Nucleus accumbens (tissue), 56 donors: ENCODE data around the gene SGSM1.
"Not testable (repeated sequence)": the region's sequence is repeated elsewhere in the genome, so short reads cannot be mapped to it uniquely, and the experiment has no call there.

Experiments used
- DNase-seq, 56 donors: peaks; one replicate each; lab custom pipeline; 2025; lab: John Stamatoyannopoulos, UW

Gene SGSM1

DNA sequence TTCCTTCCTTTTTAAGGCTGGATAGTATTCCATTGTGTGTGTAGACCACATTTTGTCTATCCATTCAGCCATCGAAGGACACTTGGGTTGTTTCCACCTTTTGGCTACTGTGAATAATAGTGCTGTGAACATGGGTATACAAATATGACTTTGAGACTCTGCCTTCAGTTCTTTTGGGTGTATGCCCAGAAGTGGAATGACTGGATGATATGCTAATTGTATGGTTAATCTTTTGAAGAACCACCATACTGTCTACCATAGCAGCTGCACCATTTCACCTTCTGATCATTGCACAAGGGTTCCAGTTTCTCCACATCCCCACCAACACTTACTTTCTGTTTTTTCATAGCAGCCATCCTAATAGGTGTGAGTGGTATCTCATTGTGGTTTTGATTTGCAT lies 30.3 kb downstream of the SGSM1 start:
- DNase-seq = no peak

GRCh38 chr22:24837517-24837916 lies 31.5 kb downstream of the SGSM1 start:
- not testable (repeated sequence) for DNase-seq

DNA sequence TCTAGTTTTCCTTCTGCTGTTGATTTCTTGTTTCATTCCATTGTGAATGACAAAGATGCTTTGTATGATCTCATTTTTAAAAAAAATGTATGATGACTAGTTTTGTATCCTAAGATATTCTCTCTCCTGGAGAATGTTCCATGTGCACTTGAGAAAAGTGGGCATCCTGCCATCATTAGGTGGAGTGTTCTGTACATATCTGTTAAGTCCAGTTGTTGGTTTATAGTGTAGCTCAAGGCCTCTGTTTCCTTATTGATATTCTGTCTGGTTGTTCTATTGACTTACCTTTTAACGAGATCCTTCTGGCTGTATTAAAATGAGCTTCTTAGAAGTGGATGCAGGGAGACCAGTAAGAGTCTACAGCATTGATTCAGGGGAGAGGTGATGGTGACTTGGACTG lies 35.2 kb downstream of the SGSM1 start:
- DNase-seq = no peak

- DNase-seq = no peak
Measured at GRCh38 chr22:24843048-24843447, 37.0 kb downstream of the SGSM1 start.

DNA sequence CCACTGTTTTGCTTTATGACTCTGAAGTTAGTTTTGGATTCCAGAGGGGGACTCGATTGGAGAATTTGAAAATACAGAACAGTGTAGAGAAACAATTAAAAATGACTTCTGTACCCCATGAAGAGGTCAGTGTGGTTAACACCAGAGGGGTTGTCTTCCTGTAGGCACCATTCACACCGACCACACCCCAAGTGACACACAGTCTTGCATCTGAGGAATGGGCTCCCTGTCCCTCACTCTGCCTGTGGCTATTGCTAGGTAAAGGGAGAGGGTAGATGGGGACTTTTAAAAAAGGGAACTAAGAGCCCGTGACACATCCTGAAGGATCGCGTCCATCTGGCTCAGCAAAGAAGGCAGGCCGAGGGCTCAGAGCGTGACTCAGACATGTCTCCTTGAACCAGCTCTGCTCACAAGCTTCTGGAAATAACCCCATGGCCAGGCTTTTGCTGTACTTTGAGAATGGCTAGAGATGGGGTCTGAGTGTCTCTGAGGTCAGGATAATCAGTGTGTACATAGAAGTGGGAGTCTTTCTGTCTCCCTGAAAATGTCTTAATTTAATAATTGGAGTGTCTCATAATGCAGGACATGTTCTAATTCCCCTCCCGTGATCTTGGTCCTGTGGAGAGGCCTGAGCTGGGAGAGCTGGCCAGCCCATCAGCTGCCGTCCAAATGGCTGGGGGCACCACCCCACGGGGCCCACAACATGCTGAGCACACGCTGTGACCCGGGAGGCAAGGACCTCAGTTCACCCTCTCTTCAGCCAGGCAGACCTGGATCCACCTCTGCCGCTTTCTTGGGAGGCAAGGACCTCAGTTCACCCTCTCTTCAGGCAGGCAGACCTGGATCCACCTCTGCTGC lies 39.3 kb downstream of the SGSM1 start:
- no peak for DNase-seq

- no peak for DNase-seq
Measured at GRCh38 chr22:24847490-24847889, 41.5 kb downstream of the SGSM1 start.

GRCh38 chr22:24848559-24849168 lies 42.7 kb downstream of the SGSM1 start:
- DNase-seq = no peak

DNA sequence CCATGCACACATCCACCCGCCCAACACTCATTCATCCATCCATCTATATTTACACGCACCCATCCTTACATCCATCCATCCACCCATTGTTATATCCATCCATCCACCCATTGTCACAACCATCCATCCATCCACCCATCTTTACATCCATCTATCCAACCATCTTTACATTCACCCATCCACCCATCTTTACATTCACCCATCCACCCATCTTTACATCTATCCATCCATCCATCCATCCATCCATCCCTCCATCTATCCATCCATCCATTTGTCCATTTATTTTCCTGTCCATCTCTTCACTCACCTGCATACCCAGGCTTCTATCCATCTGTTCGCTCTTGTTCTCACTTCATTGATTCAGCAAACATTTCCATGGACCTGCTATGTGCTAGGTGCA lies 49.8 kb downstream of the SGSM1 start:
- no peak for DNase-seq

DNA sequence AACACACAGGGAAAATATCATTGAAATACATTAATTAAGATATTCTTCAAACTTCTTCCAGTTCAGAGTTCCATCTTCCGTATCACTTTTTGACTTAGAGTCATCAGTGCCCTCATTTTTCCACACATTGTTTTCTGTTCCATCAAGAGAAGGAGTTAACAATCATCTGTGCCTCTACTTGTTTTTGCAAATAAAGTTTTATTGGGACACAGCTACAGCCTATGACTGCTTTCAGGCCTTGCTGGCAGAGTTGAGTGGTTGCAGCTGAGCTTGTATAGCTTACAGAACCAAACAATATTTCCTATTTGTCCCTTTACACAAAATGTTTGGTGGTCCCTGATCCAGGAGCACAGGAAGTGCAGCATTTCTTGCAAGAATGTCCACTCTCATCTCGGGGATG lies 51.6 kb downstream of the SGSM1 start:
- no peak for DNase-seq

GRCh38 chr22:24859587-24859986 lies 53.6 kb downstream of the SGSM1 start:
- DNase-seq = no peak

GRCh38 chr22:24865508-24865907 lies 59.5 kb downstream of the SGSM1 start:
- no peak for DNase-seq

GRCh38 chr22:24867323-24868022 lies 61.5 kb downstream of the SGSM1 start:
- peak in 11 of 56 donors; percentile 1 to 45 (median 18) for DNase-seq

- no peak for DNase-seq
Measured at GRCh38 chr22:24868979-24869378, 63.0 kb downstream of the SGSM1 start.

DNA sequence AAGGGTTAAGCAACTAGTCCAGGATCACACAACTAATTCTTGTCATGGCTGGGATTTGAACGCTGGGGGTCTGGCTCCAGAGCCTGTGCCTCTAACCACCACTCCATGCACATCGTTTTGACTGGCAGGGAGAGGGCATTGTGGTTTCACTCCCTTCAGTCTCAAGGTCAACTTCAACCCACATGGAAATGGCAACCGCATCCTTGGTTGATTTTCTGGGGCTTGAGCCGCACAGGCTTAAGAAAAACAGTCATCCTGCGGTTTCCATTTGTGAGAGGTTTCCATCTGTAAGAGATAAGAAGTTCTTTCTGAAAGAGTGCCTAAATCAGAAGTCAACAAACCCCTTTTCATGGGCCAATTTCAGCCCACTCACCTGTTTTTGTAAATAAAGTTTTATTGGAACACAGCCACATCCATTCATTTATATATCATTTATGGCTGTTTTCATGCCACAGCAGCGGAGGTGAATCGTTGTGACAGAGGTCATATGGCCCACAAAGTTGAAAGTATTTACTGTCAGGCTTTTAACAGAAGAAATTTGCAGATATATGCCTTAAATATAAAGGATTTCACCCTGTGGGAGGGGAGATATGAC lies 65.7 kb downstream of the SGSM1 start:
- DNase-seq = no peak

GRCh38 chr22:24873226-24873625 lies 67.2 kb downstream of the SGSM1 start:
- no peak for DNase-seq

DNA sequence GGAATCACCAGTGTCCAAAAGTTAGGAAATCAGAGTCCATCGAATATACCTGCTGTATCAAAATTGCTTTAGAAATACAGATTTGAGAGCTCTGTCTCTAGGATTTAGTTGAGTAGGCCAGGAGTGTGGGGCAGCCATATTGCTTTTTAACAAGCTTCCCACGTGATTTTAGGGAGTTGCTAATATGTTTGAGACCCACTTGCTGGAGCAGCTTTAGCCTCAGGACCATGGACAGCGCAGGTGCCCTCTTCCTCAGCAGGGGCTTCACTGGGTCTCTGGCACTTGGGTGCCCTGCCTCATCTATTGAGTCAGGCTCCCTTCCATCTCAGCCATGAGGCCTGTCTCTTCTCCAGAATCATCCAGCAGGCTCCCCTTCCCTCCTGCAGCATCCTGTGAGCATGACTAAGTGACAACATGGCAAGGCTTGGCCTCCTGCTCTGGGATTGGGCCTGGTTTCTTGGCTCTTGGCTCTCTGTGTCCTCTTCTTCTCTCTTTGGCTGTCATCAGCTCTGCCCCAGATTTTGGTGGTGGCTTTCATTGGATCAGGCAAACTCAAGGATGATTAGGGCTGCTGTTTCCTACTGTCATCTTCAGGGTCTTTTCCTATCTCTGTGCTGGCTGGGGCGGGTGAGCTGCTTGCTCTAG lies 70.0 kb downstream of the SGSM1 start:
- DNase-seq = no peak

GRCh38 chr22:24876700-24877099 lies 70.7 kb downstream of the SGSM1 start:
- DNase-seq = no peak

DNA sequence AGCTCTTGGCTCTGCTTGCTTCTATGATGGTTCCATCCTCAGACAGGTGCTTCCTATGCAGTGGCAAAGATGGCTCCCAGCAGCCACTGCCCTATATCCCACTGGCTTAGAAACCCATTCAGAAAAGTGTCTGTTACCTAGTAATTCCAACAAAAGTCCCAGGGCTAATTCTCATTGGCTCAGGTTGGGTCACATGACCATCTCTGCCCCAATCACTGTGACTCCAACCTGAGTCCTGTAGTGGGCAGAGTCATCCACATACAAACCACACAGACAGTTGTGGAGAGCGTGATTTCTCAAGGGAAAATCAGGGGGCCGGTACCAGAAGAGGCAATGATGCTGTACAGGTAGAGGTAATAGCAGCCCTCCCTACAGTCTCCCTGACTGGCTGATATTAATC lies 73.0 kb downstream of the SGSM1 start:
- DNase-seq = no peak

- no peak for DNase-seq
Measured at GRCh38 chr22:24883432-24883831, 77.4 kb downstream of the SGSM1 start.

- no peak for DNase-seq
Measured at GRCh38 chr22:24887260-24887659, 81.2 kb downstream of the SGSM1 start.
